ENCODE data around the gene IGF2BP3. TPM values are rescaled to one million over a fixed set of nuclear protein-coding genes. Genes with fewer than 3 reads are reported as not detected.
A peak's percentile ranks its signal among the peaks of the same experiment; 100 is the strongest.

Gene IGF2BP3
- total RNA-seq, 1 donor from 2014 or later: not detected

DNA sequence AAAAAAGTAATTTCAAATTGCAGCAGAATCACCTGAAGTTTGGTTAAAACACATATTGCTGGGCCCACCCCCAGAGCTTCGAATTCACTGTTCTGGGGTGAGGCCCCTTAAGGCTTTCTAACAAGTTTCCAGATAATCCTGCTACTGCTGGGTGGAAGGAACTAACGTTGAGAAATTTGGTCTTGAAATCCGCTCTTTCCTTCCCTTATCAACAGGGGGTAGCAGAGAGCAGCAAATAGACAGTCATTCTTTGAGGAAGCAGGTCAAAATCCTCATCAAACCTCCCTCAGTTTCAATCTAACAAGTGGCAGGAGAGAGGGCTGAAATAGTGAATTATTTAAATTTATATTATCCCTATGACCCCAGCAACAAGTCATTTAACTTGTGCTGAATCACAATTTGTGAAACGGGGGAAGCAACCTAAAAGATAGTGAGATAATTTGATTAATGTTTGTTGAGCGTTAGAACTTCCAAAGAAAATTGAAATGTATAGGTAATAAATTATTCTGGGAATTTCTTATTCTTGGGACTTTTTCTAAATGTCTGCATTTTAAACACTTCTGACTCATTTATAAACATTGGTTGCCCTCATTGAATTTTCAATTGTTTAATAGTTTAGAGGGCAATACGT is 192.8 kb downstream of the IGF2BP3 start:
- intact Hi-C loops (cut with DNase I): loop anchor here (5.0 kb wide), 1 partner anchor 185 kb away; no protein-coding TSS in a partner anchor
- DNase-seq (ENCODE audit: low spot score in 2 of 2): no peak
- TF ChIP-seq, protein P1, sequence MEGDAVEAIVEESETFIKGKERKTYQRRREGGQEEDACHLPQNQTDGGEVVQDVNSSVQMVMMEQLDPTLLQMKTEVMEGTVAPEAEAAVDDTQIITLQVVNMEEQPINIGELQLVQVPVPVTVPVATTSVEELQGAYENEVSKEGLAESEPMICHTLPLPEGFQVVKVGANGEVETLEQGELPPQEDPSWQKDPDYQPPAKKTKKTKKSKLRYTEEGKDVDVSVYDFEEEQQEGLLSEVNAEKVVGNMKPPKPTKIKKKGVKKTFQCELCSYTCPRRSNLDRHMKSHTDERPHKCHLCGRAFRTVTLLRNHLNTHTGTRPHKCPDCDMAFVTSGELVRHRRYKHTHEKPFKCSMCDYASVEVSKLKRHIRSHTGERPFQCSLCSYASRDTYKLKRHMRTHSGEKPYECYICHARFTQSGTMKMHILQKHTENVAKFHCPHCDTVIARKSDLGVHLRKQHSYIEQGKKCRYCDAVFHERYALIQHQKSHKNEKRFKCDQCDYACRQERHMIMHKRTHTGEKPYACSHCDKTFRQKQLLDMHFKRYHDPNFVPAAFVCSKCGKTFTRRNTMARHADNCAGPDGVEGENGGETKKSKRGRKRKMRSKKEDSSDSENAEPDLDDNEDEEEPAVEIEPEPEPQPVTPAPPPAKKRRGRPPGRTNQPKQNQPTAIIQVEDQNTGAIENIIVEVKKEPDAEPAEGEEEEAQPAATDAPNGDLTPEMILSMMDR (IDR thresholded peaks at IDR 0.05): peak; percentile 33 to 65 (median 52)

GRCh38 chr7:23276947-23277346 is 193.3 kb downstream of the IGF2BP3 start:
- Histone ChIP-seq H3K4me3 (no peak overlapping the region), H3K27me3 (no peaks in the 10 kb centered on the region), H3K9me3 (no peaks in the 10 kb centered on the region), H3K27ac (no peak overlapping the region), H3K36me3 (peaks cover 5 to 8% of the 10 kb centered on the region in 2 donors), H3K4me1 (no peaks in the 10 kb centered on the region)
- no peak for DNase-seq (ENCODE audit: low spot score in 2 of 2)
- TF ChIP-seq, protein P1 (IDR thresholded peaks at IDR 0.05): no peak
- intact Hi-C loops (cut with DNase I): loop anchor here (5.0 kb wide), 1 partner anchor 185 kb away; no protein-coding TSS in a partner anchor

More for the DNA sequence above, 192.8 kb downstream of the IGF2BP3 start:
- H3K9me3 ChIP-seq: no peaks in the 10 kb centered on the region
- no peak overlapping the region for H3K4me3 ChIP-seq
- no peak overlapping the region for H3K27ac ChIP-seq
- H3K36me3 ChIP-seq: peaks cover 5 to 8% of the 10 kb centered on the region in 2 donors
- no peaks in the 10 kb centered on the region for H3K4me1 ChIP-seq
- H3K27me3 ChIP-seq: no peaks in the 10 kb centered on the region

GRCh38 chr7:23276376-23276775 is 193.9 kb downstream of the IGF2BP3 start:
- Histone ChIP-seq H3K4me3 (no peak overlapping the region), H3K27ac (no peak overlapping the region), H3K36me3 (peaks cover 5 to 8% of the 10 kb centered on the region in 2 donors), H3K27me3 (no peaks in the 10 kb centered on the region), H3K4me1 (no peaks in the 10 kb centered on the region), H3K9me3 (no peaks in the 10 kb centered on the region)
- no peak for DNase-seq (ENCODE audit: low spot score in 2 of 2)
- intact Hi-C loops (cut with DNase I): loop anchor here (5.0 kb wide), 1 partner anchor 186 kb away; no protein-coding TSS in a partner anchor
- TF ChIP-seq, protein P1 (IDR thresholded peaks at IDR 0.05): no peak

- Histone ChIP-seq H3K4me1 (no peaks in the 10 kb centered on the region), H3K36me3 (peaks cover 6 to 9% of the 10 kb centered on the region in 2 donors), H3K4me3 (no peak overlapping the region), H3K27ac (no peak overlapping the region), H3K9me3 (no peaks in the 10 kb centered on the region), H3K27me3 (no peaks in the 10 kb centered on the region)
- no peak for DNase-seq (ENCODE audit: low spot score in 2 of 2)
- intact Hi-C loops (cut with DNase I): loop anchor here (5.0 kb wide), 1 partner anchor 186 kb away; no protein-coding TSS in a partner anchor
- TF ChIP-seq, protein P1 (IDR thresholded peaks at IDR 0.05): no peak
Measured at GRCh38 chr7:23275912-23276311, 194.4 kb downstream of the IGF2BP3 start.

- Histone ChIP-seq H3K4me1 (no peaks in the 10 kb centered on the region), H3K27me3 (no peaks in the 10 kb centered on the region), H3K9me3 (no peaks in the 10 kb centered on the region), H3K27ac (no peak overlapping the region), H3K36me3 (peaks cover 17 to 22% of the 10 kb centered on the region in 2 donors), H3K4me3 (no peak overlapping the region)
- intact Hi-C loops (cut with DNase I): no loop called here
- DNase-seq (ENCODE audit: low spot score in 2 of 2): peak; percentile 39 to 86
- TF ChIP-seq, protein P1 (IDR thresholded peaks at IDR 0.05): peak; percentile 47 to 64 (median 54)
Measured at GRCh38 chr7:23273141-23273599, 197.1 kb downstream of the IGF2BP3 start.

Data from ascending aorta (tissue), 2 donors.